GM12872 (cell line): ENCODE measurements around the gene SDHA.

ENCODE experiments used
- CTCF ChIP-seq: IDR thresholded peaks from 3 replicates; pipeline ENCODE4 v1.5.1; 2011; ENCODE audit warnings: low read depth, mild to moderate bottlenecking, low read length, moderate library complexity; ENCODE audit not compliant: insufficient read depth

SDHA gene

GRCh38 chr5:187042-187431, 31.1 kb upstream of the SDHA start:
- no peak for TF ChIP-seq CTCF

- no peak for TF ChIP-seq CTCF
Observed at GRCh38 chr5:187617-188451, 30.3 kb upstream of the SDHA start.

GRCh38 chr5:188488-189481, 29.3 kb upstream of the SDHA start:
- TF ChIP-seq CTCF, result peak; percentile 96

- TF ChIP-seq CTCF, result no peak
Observed at GRCh38 chr5:189486-189885, 28.6 kb upstream of the SDHA start.

GRCh38 chr5:189976-190365, 28.1 kb upstream of the SDHA start:
- TF ChIP-seq CTCF, result no peak

GRCh38 chr5:190366-191035, 27.6 kb upstream of the SDHA start:
- no peak for TF ChIP-seq CTCF
